IPS-20b (cell line): Measurements from ENCODE around the gene HIF1A.
"Not testable (repeated sequence)": the region's sequence is repeated elsewhere in the genome, so short reads cannot be mapped to it uniquely, and the experiment has no call there.

Source experiments
- H3K27ac ChIP-seq: one replicate; pipeline ENCODE4 v1.5.1; 2013; ENCODE audit warnings: low read length
- H3K27me3 ChIP-seq: 2 replicates; pipeline ENCODE4 v1.6.1; 2013; ENCODE audit warnings: mild to moderate bottlenecking, low read length, inconsistent platforms; ENCODE audit not compliant: insufficient read depth
- H3K36me3 ChIP-seq: 2 replicates; pipeline ENCODE4 v1.6.1; 2013; ENCODE audit warnings: low read depth, mild to moderate bottlenecking, inconsistent platforms, low read length, moderate library complexity; ENCODE audit not compliant: insufficient read depth
- H3K4me1 ChIP-seq: 2 replicates; pipeline ENCODE4 v1.6.1; 2013; ENCODE audit warnings: mild to moderate bottlenecking, control low read depth, inconsistent platforms, low read length, moderate library complexity; ENCODE audit not compliant: insufficient read depth
- H3K4me3 ChIP-seq: 2 replicates; pipeline ENCODE4 v1.5.1; 2013; ENCODE audit warnings: mild to moderate bottlenecking, low read length, inconsistent platforms
- H3K9ac ChIP-seq: 2 replicates; pipeline ENCODE4 v1.6.1; 2013; ENCODE audit warnings: low read depth, mild to moderate bottlenecking, inconsistent platforms, low read length, moderate library complexity
- H3K9me3 ChIP-seq: 2 replicates; pipeline ENCODE4 v1.6.1; 2013; ENCODE audit warnings: mild to moderate bottlenecking, low read depth, low read length, inconsistent platforms; ENCODE audit not compliant: insufficient read depth

Gene HIF1A

DNA sequence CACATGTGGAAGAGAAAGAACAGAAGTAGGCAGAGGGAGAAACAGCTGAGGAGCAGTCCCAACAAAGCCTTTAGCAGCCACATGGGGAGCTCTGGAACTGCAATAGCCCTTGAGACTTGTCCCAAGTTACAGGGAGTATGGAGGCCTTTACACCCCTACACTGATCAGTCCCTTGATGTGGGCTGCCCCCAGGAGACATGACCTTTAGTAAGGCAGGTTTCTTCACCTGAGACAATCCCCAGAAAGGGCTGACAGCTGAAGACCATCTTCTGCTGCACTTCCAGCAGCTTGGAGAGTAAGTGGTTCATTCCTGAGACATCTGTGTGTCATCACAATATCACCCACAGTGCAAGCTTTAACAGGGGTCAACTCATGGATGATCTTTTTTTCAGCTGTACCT, 58.3 kb downstream of the HIF1A start:
- Histone ChIP-seq H3K9ac (no peak overlapping the region), H3K36me3 (peaks cover 9% of the 10 kb centered on the region; the same call in 1 of the 2 replicates), H3K27me3 (no peaks in the 10 kb centered on the region), H3K4me1 (peaks cover 12% of the 10 kb centered on the region), H3K27ac (no peak overlapping the region), H3K4me3 (no peak overlapping the region), H3K9me3 (no peaks in the 10 kb centered on the region)

DNA sequence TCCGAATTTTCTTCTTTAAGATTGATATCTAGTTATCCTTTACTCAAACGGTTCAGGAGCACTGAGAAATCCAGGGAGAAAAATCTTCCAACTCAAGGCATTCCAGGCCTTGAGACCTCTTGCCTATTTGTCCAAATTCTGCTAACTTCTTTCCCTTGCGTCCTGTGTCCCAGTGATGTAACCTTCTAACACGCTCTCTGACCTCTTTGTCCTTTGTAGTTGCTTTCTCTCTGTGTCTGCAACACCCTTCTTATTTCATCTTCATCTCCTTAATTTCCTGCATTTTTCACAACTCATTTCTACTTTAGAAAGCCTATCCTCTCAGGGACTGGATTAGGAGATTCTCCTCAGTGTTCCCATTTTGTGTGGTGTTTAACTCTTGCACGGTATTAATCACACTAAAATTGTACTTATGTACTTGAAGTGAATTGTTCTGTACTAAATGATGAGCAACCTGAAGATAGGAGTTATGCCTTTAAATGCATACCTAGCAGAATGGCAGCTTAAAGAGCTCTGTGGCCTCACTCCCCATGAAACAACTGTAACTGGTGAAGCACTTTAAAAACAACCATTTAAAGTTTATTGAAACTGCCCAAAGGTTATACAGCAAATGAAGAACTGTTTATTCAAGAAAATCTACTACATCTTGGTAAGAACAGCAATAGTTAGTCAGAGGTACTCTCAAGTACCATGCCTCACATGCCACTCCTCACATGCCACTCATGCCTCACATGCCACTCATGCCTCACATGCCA, 59.5 kb downstream of the HIF1A start:
- Histone ChIP-seq H3K27me3 (no peaks in the 10 kb centered on the region), H3K4me1 (peaks cover 4% of the 10 kb centered on the region; the same call in 1 of the 2 replicates), H3K9ac (no peak overlapping the region), H3K27ac (no peak overlapping the region), H3K9me3 (no peaks in the 10 kb centered on the region), H3K36me3 (no peaks in the 10 kb centered on the region), H3K4me3 (no peak overlapping the region)

GRCh38 chr14:61755382-61755742, 60.0 kb downstream of the HIF1A start:
- H3K27me3 ChIP-seq, H3K27ac ChIP-seq, H3K4me3 ChIP-seq, H3K4me1 ChIP-seq, H3K36me3 ChIP-seq, H3K9ac ChIP-seq, H3K9me3 ChIP-seq: not testable (repeated sequence)

DNA sequence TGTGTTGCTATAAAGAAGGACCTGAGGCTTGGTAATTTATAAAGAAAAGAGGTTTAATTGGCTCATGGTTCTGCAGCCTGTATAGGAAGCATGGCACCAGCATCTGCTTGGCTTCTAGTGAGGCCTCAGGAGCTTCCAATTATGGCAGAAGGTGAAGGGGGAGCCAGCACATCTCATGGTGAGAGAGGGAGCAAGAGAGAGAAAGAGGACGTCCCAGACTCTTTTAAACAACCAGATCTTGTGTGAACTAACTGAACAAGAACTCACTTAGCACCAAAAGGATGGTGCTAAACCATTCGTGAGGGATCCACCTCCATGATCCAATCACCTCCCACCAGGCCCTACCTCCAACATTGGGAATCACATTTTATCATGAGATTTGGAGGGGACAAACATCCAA, 60.8 kb downstream of the HIF1A start:
- Histone ChIP-seq H3K4me1 (peaks cover 4% of the 10 kb centered on the region; the same call in 1 of the 2 replicates), H3K9me3 (no peaks in the 10 kb centered on the region), H3K9ac (no peak overlapping the region), H3K4me3 (no peak overlapping the region), H3K27me3 (no peaks in the 10 kb centered on the region), H3K36me3 (no peaks in the 10 kb centered on the region), H3K27ac (no peak overlapping the region)

- no peak overlapping the region for H3K27ac ChIP-seq
- H3K27me3 ChIP-seq, result no peaks in the 10 kb centered on the region
- H3K4me3 ChIP-seq, result no peak overlapping the region
- H3K9ac ChIP-seq, result no peak overlapping the region
- H3K4me1 ChIP-seq, result peaks cover 9% of the 10 kb centered on the region; the same call in 1 of the 2 replicates
- no peaks in the 10 kb centered on the region for H3K36me3 ChIP-seq
- H3K9me3 ChIP-seq, result no peaks in the 10 kb centered on the region
These were observed 64.6 kb downstream of the HIF1A start for GRCh38 chr14:61759878-61760277.

GRCh38 chr14:61761557-61761956, 66.2 kb downstream of the HIF1A start:
- Histone ChIP-seq H3K9ac (peak overlapping the region; percentile 87), H3K27me3 (no peaks in the 10 kb centered on the region), H3K4me1 (peaks cover 16% of the 10 kb centered on the region; the same call in 1 of the 2 replicates), H3K36me3 (no peaks in the 10 kb centered on the region), H3K4me3 (peak overlapping the region; percentile 92), H3K9me3 (no peaks in the 10 kb centered on the region), H3K27ac (peak overlapping the region; percentile 81)

GRCh38 chr14:61761959-61762786, 66.9 kb downstream of the HIF1A start, which contains the start of gene SNAPC1:
Gene SNAPC1, plus strand, starts transcription at chr14:61762420. Its CDS starts 41 bp downstream, at chr14:61762461.
- Histone ChIP-seq H3K27ac (peak within 1 kb of the TSS; percentile 81), H3K9me3 (no peaks in the 10 kb centered on the region), H3K27me3 (no peaks in the 10 kb centered on the region), H3K36me3 (peaks cover 2% of the 10 kb centered on the region; the same call in 1 of the 2 replicates), H3K4me1 (peaks cover 16% of the 10 kb centered on the region; the same call in 1 of the 2 replicates), H3K4me3 (peak within 1 kb of the TSS; percentile 92), H3K9ac (peak within 1 kb of the TSS; percentile 93)

DNA sequence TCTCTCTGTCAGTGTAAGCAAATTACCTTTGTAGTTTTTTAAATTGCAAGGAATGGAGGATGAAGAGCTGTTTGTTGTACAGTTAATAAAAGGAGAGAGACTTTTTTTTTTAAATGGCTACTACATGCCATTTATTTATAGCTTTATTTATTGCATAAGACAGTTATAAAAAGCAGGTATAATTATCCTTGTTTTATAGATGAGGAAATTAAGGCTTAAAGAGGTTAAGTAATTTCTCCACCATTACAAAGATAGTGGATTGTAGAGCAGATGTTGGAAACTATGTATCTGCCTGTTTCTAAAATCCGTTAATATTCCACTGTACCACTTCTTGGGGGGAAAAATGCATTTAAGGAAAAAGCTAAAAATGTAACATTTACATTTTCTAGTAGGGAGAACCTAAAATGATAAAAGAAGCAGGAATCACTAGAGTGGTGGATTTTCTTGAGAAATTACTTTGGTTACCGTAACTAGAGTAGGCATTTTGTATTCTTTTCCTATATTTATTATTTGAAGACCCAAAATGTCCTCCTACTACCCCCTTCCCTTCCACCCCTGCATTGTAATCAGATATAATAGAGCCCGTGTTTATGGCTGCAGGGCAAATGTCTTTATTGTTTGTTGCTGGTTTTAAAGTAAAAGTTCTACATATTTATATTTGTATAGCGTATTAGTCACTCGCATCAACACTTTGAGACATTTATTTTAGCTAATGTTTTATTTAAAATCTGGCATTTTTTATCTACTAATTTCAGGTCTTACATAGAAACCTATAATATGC, 69.2 kb downstream of the HIF1A start:
- Histone ChIP-seq H3K4me3 (peak overlapping the region; percentile 92), H3K9ac (peak overlapping the region; percentile 93; the same call in 1 of the 2 replicates), H3K27ac (no peak overlapping the region)

DNA sequence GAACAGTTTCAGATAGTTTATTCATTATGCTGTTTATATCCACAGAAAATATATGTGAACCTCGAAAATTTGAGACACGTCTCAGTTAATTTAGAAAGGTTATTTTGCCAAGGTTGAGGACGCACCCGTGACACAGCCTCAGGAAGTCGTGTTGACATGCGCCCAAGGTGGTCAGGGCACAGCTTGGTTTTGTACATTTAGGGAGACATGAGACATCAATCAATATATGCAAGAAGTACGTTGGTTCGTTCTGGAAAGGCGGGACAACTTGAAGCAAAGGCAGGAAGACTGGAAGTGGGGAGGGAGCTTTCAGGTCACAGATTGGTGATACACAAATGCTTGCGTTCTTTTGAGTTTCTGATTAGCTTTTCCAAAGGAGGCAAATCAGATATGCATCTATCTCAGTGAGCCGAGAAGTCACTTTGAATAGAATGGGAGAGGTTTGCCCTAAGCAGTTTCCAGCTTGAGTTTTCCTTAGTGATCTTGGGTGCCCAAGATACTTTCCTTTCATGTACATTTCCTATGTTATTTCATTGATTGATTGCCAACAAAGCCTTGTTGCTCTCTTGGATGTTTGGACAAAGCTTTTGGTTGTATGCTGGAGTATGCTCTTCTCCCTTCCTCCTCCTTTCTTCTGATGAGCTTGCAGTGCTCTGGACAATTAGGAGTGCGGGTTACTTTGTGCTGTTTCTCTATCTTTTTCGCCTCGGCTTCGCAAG, 70.1 kb downstream of the HIF1A start:
- peaks cover 16% of the 10 kb centered on the region; the same call in 1 of the 2 replicates for H3K4me1 ChIP-seq
- H3K9ac ChIP-seq, result no peak overlapping the region
- peak overlapping the region; percentile 92 for H3K4me3 ChIP-seq
- no peaks in the 10 kb centered on the region for H3K27me3 ChIP-seq
- H3K27ac ChIP-seq, result no peak overlapping the region
- H3K36me3 ChIP-seq, result peaks cover 29% of the 10 kb centered on the region
- H3K9me3 ChIP-seq, result no peaks in the 10 kb centered on the region

More for the DNA sequence above, 69.2 kb downstream of the HIF1A start:
- H3K9me3 ChIP-seq, result no peaks in the 10 kb centered on the region
- peaks cover 16% of the 10 kb centered on the region; the same call in 1 of the 2 replicates for H3K4me1 ChIP-seq
- H3K27me3 ChIP-seq, result no peaks in the 10 kb centered on the region
- H3K36me3 ChIP-seq, result peaks cover 21% of the 10 kb centered on the region

DNA sequence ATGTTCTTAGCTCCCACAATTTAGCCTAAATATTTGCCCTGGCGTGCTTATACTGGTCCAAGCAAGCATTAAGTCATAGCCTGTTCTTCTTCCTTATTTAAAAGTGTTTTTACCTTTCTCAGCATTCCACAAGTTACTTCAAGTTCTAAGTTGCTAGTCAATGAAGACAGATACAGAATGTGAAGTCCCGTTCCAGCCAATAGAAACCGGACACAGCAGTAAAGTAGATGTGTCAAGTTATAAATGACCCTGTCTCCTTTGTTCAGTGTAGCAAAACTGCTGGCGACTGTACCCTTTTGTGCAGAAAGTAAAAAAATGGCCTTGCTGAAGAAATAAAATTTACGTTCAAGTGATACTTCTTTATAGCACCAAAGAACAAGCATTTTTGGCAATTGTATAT, 70.8 kb downstream of the HIF1A start:
- H3K4me3 ChIP-seq, result no peak overlapping the region
- H3K27ac ChIP-seq, result no peak overlapping the region
- H3K9me3 ChIP-seq, result no peaks in the 10 kb centered on the region

GRCh38 chr14:61768240-61768639, 72.9 kb downstream of the HIF1A start:
- Histone ChIP-seq H3K36me3 (peaks cover 57% of the 10 kb centered on the region), H3K4me1 (peaks cover 16% of the 10 kb centered on the region; the same call in 1 of the 2 replicates), H3K27ac (no peak overlapping the region), H3K27me3 (no peaks in the 10 kb centered on the region), H3K9me3 (no peaks in the 10 kb centered on the region), H3K4me3 (no peak overlapping the region), H3K9ac (no peak overlapping the region)

More for the DNA sequence above, 70.8 kb downstream of the HIF1A start:
- Histone ChIP-seq H3K9ac (no peak overlapping the region), H3K27me3 (no peaks in the 10 kb centered on the region), H3K36me3 (peaks cover 37% of the 10 kb centered on the region), H3K4me1 (peaks cover 16% of the 10 kb centered on the region; the same call in 1 of the 2 replicates)
